ENCODE results near the gene MED13.
"Not testable (repeated sequence)": the region's sequence is repeated elsewhere in the genome, so short reads cannot be mapped to it uniquely, and the experiment has no call there.

The MED13 gene

DNA sequence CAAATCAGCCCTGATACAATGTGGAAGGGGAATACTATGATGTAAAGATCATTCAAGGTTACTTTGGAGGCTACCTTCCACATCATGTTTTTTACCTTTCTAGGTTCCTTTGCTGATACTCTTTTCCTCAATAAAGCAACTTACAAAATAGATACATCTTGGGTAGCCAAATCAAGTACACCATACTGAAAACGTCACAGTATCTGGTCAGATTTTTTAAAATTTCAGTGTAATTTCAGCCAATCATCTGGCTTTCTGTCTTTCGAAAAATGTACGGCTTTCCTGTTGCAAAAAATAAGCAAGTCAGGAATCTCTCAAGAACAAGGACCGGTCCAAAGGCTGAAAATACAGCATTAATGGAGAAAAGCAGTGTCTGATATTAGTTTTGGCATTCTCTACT is 15.6 kb upstream of the MED13 start:
- TF ChIP-seq, protein P1, sequence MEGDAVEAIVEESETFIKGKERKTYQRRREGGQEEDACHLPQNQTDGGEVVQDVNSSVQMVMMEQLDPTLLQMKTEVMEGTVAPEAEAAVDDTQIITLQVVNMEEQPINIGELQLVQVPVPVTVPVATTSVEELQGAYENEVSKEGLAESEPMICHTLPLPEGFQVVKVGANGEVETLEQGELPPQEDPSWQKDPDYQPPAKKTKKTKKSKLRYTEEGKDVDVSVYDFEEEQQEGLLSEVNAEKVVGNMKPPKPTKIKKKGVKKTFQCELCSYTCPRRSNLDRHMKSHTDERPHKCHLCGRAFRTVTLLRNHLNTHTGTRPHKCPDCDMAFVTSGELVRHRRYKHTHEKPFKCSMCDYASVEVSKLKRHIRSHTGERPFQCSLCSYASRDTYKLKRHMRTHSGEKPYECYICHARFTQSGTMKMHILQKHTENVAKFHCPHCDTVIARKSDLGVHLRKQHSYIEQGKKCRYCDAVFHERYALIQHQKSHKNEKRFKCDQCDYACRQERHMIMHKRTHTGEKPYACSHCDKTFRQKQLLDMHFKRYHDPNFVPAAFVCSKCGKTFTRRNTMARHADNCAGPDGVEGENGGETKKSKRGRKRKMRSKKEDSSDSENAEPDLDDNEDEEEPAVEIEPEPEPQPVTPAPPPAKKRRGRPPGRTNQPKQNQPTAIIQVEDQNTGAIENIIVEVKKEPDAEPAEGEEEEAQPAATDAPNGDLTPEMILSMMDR (IDR thresholded peaks at IDR 0.05; ENCODE audit: control insufficient read depth, extremely low read depth, insufficient read depth), result no peak
- no peak for DNase-seq (ENCODE audit: low read depth)
- no peak overlapping the region for H3K4me3 ChIP-seq (ENCODE audit: low read depth, low read length)

DNA sequence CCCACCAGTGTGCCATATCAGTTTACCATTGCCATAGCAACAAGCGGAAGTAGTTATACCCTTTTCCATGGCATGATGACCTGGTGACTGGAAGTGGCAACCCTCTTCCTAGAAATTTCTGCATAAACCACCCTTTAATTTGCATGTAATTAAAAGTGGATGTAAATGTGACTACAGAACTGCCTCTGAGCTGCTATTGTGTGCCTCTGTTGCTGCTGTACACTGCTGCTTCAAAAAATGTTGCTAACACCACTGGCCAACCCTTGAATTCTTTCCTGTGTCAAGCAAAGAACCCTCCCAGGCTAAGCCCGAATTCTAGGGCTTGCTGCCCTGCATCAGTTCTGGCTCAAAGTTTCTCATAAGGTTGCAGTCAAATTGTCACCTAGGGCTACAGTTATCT is 12.9 kb upstream of the MED13 start:
- no peak for DNase-seq (ENCODE audit: low read depth)
- H3K4me3 ChIP-seq (ENCODE audit: low read depth, low read length), result no peak overlapping the region
- TF ChIP-seq, protein P1 (IDR thresholded peaks at IDR 0.05; ENCODE audit: control insufficient read depth, extremely low read depth, insufficient read depth), result no peak

DNA sequence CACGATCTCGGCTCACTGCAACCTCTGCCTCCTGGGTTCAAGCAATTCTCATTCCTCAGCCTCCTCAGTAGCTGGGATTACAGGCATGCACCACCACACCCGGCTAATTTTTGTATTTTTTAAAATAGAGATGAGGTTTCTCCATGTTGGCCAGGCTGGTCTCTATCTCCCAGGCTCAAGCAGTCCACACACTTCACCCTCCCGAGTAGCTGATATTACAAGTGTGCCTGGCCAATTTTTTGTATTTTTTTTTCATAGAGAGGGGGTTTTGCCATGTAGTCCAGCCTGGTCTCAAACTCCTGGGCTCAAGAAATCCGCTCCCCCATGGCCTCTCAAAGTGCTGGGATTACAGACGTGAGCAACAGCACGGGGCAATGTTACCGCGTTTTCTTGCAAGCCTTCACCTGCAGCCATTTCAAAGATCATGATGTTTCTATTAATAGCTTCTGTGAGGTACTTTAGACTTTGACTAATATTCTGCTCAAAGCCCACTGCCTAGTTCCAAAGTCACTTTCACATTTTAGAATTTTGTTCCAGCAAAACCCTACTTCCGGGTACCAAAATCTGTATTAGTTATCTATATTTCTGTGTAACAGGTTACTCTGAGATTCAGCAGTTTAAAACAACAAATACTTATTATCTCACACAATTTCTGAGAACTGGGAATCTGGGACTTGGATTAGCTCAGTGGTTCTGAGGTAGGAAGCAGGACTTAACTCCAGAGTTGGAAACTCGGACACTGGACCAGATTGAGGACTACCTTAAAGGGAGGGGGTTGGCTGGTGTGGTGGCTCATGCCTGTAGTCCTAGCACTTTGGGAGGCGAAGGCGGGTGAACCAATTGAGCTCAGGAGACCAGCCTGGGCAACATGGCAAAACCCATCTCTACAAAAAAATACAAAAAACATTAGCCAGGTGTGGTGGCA is 12.0 kb upstream of the MED13 start:
- TF ChIP-seq, protein P1 (IDR thresholded peaks at IDR 0.05; ENCODE audit: control insufficient read depth, extremely low read depth, insufficient read depth), result no peak
- no peak for DNase-seq (ENCODE audit: low read depth)
- H3K4me3 ChIP-seq (ENCODE audit: low read depth, low read length), result no peak overlapping the region

GRCh38 chr17:62075308-62075815 is 10.3 kb upstream of the MED13 start:
- no peak for DNase-seq (ENCODE audit: low read depth)
- TF ChIP-seq, protein P1 (IDR thresholded peaks at IDR 0.05; ENCODE audit: control insufficient read depth, extremely low read depth, insufficient read depth), result no peak
- no peak overlapping the region for H3K4me3 ChIP-seq (ENCODE audit: low read depth, low read length)

- H3K4me3 ChIP-seq (ENCODE audit: low read depth, low read length), result no peak overlapping the region
- TF ChIP-seq, protein P1 (IDR thresholded peaks at IDR 0.05; ENCODE audit: control insufficient read depth, extremely low read depth, insufficient read depth), result no peak
- no peak for DNase-seq (ENCODE audit: low read depth)
Measured at GRCh38 chr17:62073993-62074392, 8.9 kb upstream of the MED13 start.

GRCh38 chr17:62072855-62073254 is 7.8 kb upstream of the MED13 start:
- not testable (repeated sequence) for H3K4me3 ChIP-seq (ENCODE audit: low read depth, low read length); DNase-seq (ENCODE audit: low read depth)

- H3K4me3 ChIP-seq (ENCODE audit: low read depth, low read length), result no peak overlapping the region
- TF ChIP-seq, protein P1 (IDR thresholded peaks at IDR 0.05; ENCODE audit: control insufficient read depth, extremely low read depth, insufficient read depth), result no peak
- DNase-seq (ENCODE audit: low read depth), result no peak
Measured at GRCh38 chr17:62070900-62071299, 5.8 kb upstream of the MED13 start.
